NCI-H1436 (cell line): Measurements from ENCODE around the gene SLC38A2.
"Not testable (repeated sequence)": the region's sequence is repeated elsewhere in the genome, so short reads cannot be mapped to it uniquely, and the experiment has no call there.

Experiments
- DNase-seq: peaks from one replicate; lab custom pipeline; 2025; lab: John Stamatoyannopoulos, UW

The SLC38A2 gene

GRCh38 chr12:46360908-46361666 lies 11.5 kb downstream of the SLC38A2 start:
- DNase-seq = no peak

DNA sequence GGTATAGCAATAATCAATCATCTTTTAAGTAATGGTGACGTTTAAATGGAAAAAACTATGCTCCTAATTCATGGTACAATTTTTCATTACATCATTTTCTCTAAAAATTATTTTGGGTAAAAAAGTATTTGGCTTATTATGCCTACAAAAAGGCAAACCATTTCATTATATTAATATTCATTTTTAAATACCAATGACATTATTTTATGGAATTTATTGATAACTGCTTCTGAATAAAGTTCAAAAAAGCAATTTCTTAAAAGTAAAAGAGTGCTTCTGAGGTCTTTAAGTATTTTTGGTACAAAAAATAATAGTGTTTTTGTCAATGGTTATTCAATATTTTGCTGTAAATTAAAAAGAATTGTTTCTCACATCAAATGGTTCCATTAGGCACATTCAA lies 12.2 kb downstream of the SLC38A2 start:
- no peak for DNase-seq

GRCh38 chr12:46359667-46360280 lies 12.8 kb downstream of the SLC38A2 start:
- no peak for DNase-seq

DNA sequence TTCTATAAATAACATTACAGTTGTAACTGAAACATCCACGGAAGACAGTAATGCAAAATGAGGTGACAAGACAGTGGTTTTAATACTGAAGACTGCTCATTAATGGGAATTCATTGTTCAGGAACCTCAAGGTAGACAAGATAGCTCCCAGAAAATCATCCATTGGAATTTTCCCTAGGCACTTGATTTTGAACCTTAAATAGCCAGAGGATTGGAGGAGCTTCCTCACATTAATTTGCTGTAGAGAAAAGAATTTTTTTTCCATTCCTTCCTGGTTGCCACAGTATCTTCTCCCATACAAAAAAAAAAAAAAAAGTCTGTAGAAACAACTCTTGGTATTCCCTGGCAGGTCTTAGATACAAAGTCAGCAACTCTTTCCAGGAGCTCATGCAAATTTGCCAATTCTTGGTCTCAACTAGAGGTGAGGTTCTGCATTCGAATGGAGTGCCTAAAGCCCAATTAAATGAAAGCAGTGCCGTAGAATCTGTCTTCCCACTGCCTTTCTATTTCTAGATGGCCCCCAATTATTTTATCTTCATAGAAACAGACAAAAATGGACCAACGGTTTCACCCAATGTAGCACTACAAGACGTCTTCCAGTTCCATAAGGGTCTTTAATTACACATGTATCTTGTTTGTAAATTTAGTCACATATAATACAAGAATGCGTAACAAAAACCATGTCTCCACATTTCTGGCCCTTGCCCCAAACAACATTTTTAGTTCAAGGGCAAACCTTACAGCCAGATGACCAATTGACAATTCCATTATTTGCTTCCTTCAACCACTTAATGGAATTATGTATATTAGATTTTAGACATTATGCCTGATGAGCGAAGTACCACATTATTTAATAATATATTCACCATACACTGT lies 13.5 kb downstream of the SLC38A2 start:
- no peak for DNase-seq

DNA sequence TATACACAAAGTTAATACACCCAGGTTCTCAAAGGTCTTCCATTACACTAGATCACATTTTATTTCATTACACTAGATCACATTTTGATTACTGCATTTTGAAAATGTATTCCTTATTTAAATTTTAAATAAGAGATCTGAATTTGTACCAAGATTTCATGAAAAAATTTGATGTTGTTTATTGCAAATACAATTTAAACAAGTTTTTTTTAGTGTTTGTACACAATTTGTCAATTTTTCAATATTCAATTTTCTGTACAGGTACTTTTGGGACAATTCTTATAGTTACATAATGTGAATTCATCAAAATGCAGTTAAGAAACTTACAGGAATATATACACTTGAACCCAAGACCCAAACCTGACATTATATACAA lies 14.3 kb downstream of the SLC38A2 start:
- DNase-seq = no peak

DNA sequence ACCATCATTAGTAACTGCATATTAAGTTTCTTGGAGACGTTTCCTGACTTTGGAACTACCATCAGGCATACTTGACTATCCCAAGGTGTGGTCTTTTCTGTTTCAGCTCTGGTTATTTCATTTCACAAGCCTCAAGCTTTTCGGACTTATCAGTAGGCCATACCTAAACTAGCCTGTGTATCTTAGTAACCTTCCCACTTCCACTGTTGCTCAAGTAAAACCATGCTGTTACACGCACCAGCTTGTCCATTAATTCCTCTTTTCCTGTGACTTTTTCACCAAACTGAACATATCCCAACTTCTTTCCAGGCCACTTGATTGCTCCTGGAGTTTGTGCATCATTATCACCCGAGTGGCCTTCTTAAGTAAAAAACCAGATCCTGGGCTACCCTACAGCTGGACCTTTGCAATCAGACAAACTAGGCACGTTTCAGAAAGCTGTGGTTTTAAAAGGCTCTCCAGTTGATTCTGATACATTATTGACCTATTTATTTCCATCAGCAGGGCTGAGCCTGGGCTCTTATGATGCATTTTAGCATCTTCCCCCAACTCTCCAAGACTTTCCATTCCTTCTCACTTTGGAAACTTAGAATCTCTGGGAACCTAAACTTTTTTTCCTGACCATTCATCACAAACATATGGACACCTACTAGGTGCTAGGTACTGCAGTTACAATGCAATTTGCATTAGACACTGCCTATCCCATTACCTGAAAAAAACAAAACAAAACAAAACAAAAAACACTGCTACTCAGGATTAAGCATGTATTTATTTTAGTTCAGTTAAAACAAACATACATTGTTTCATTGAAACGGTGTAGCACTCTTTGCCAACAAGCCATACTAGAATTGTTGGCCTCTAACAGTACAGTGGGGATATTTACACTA lies 14.9 kb downstream of the SLC38A2 start:
- no peak for DNase-seq

DNA sequence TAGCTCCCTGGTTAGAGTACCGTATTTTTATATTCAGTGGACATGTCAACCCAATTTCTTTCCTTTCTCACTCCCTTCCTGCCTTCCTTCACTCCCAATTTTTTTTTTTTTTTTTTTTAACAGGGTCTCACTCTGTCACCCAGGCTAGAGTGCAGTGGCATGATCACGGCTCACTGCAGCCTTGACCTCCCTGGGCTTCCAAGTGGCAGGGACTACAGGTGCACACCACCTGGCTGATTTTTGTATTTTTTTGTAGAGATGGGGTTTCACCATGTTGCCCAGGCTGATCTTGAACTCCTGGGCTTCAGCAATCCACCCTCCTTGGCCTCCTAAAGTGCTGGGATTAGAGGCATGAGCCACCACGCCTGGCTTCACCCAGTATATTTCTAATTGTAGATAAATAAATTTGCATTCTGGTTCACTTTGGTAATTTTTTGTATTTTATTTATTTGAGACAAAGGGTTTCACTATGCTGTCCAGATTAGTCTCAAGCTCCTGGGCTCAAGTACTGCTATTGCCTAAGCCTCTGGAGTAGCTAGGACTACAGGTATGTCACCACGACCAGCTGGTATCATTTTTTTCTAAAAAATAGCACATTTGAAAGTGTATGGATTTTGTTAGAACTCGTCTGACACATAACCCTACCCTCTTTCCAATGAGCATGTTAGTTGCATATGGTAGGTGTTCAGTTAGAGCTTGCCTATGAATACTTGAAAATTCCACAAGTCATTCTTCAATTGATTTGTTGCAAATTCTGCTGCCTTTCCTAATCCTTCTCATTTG lies 15.7 kb downstream of the SLC38A2 start:
- DNase-seq = no peak

GRCh38 chr12:46354802-46355199 lies 17.8 kb downstream of the SLC38A2 start:
- DNase-seq = no peak

GRCh38 chr12:46354111-46354801 lies 18.3 kb downstream of the SLC38A2 start:
- DNase-seq = no peak

DNA sequence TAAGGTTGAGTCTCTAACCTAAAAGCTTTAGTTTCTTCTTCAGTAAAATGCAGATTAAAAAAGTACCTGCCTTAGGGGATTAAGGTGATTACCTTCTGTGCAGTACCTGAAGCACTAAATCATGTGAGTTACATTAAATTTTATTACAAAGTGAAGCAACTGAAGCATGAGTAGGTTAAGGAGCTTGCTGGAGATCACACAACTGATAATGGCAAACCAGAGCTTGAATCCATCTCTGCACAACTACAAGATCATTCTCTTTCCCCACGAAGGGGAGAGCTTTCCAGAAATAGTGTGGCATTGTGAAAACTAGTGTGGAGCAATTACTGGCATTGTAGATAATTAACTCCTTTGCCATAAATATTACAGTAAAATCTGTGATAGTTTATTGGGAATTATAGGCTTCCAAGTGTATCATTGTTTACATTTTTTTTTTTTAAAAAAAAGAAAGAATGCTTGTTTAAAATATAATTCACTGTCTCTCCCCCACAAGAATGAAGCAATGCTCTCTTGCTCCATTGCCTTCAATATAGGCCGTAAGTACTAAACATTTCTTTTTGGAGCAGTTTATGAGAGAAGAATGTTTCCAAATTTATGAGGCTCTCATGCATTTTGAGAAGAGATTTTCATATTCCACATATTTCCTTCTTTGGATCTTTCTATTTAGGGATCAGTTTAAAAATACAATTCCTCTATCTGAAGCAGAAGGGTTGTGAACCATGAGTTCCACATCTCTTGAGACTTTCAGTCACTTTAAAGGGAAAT lies 20.5 kb downstream of the SLC38A2 start:
- no peak for DNase-seq

DNA sequence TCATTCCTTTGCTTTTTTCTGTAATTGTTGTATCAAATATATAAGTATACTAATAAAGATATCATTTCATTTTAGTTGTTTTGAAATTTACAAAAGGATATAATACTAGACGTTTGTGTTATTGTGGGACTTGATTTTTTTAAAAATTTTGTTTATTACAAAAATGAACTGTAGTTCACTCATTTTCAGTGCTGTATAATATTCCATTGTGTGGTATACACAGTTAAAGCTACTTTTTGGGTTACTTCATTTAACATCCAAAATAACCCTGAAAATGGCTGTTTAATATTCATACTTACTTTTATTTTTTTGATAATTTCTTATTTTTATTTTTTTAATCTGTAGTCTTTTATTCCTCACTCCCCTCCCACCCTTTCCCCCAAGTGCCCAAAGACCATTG lies 21.4 kb downstream of the SLC38A2 start:
- DNase-seq = no peak

DNA sequence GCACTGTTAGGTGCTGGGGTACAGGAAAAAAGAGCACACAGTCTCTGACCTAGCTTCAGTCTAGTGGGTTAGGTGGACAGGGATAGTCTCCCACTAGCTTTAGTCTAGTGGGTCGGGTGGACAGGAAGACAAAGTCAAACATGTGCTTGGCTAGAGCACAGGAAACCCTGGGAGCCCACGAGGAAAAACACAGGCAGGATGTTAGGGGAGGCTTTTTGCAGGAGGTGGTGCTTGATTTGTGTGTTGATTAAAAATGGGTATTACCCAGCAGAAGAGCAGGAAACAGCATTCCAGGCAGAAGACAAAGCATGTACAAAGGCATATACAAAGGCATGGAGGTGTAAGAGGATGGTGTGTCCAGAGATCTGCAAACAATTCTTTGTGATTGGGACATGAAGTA lies 23.3 kb downstream of the SLC38A2 start:
- no peak for DNase-seq

DNA sequence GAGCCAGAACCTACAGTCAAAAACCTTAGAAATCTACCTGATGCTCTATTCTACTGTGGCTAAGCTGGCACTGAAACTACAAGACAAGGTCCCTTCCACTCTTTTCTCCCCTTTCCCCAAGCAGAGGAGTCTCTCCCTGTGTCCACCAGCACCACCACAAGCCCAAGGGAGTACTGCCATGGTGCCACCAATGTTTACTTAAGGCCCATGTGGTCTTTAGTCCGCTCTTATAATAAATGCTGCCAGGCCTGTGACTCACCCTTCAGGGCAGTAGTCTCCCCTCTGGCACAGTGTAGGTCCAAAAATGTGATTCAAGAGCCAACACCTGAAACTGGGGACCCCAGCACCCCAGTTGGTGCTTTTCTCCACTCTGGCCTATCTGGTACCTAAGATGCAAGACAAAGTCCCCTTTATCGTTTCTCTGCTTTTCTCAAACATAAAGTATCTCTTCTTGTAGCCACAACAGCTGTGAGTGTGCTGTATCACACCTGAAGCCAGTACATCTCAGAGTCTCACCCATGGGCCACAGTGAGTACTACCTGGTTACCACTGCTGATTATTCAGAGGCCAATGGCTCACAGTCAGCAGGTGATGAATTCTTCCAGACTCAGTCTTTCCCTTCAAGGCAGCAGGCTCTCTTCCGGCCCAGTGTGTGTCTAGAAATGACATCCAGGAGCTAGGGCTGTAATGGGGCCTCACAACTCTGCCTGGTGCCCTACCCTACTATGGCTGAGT lies 29.3 kb downstream of the SLC38A2 start:
- no peak for DNase-seq

DNA sequence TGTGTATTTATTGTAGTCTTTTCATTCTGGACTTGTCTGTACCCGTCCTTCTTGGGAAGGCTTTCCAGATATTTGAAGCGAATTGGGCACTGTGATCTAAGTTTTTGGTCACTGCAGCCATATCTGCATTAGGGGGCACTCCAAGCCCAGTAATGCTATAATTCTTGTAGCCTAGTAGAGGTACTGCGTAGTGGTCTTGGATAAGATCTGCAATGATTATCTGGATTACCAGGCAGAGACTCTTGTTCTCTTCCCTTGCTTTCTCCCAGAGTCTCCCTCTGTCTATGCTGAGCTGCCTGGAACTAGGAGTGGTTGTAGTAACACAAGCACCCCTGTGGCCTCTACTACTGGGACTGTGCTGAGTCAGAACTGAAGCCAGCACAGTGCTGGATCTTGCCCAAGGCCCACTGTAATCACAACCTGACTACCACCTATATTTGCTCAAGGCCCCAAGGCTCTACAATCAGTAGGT lies 30.0 kb downstream of the SLC38A2 start:
- no peak for DNase-seq

- DNase-seq = no peak
These were observed 33.5 kb downstream of the SLC38A2 start for GRCh38 chr12:46339051-46339450.

GRCh38 chr12:46332260-46332659 lies 40.3 kb downstream of the SLC38A2 start:
- no peak for DNase-seq

DNA sequence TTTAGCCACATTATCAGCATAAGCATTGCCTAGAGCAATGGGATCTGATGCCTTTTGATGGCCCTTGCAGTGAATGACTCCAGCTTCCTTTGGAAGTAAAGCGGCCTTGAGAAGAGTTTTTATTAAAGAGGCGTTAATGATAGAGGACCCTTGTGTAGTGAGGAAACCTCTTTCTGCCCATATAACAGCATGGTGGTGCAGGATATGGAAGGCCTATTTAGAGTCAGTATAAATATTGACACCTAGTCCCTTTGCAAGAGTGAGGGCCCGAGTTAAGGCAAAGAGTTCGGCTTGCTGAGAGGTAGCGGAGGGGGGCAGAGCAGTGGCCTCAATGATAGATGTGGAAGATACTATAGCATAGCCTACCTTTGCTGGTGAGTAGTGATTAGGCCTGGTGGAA lies 47.5 kb downstream of the SLC38A2 start:
- not testable (repeated sequence) for DNase-seq

DNA sequence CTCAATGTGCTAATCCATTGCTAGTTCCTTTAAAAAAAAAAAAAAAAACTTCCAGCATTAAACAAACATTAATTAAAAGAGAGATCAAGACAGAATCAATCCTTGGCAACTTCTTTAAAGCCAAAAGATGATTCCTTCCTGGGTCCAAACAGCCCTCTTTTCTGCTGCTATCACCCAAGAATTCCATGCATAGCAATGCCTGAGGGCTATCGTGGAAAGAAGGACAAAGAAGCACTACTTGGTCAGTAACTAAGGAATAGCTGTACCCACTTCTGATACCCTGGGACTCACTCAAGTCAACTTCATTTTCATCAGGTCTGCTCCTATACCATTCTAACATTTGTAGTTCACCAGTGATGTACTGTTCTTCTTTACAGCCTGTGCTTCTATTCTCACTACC lies 51.8 kb downstream of the SLC38A2 start:
- DNase-seq = no peak

DNA sequence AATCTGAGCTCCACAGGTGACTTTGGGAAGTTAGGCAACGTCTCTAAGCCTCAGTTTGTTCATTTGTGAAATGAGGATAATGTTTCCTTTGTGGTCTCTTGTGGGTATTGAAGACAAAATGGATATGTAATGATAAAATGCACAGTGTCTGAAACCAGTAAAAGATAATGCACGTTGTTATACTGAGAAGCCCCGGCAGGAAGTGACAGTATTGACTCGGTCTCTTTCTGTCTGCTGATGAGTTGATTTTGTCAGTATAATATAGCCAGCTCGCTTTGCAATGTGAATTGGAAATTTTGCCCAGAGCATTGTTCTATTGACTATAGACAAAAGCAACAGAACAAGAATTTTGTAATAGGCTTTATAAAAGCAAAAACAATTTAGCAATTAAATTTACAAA lies 54.5 kb downstream of the SLC38A2 start:
- no peak for DNase-seq
